GM19452 (cell line): Measurements from ENCODE around the gene UBE2Q2.

Source experiments
- ATAC-seq: cut with Tn5 transposase; IDR thresholded peaks from one replicate; pipeline ENCODE4 v1.9.1; 2021; ENCODE audit not compliant: unreplicated experiment

UBE2Q2 gene

DNA sequence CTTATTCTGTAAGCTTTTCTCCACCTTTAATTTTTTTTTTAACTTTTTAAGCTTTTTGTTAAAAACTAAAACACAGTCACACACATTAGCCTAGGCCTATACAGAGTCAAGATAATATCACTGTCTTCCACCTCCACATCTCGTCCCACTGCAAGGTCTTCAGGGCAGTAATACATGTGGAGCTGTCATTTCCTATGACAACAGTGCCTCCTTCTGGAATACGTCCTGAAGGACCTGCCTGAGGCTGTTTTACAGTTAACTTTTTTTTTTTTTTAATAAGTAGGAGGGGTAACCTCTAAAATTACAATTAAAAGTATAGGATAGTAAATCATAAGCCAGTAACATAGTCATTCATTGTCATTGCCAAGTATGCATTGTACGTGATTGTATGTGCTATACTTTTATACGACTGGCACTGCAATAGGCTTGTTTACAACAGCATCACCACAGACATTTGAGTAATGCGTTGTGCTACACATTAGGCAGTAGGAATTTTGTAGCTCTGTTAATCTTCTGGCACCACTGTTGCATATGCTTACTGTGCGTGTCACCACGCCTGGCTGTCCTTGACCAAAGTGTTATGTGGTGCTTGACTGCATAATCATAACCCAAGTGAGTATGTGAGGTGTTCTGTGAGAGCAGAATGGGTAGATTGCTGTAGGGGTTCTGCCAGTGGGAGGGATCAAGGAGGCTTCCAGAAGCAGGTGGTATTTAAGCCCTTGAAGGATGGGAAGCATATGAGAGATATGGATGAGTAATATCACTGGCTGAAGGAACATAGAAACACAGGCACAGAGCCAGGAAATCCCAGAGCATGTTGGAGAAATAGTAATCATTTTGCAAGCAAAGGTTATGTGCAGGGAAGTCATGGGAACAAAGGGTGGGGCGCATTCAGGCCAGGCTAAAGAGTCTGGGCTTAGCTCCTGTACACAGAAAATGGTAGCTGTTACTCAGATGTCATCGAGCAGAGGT, 78.8 kb downstream of the UBE2Q2 start:
- ATAC-seq = no peak

DNA sequence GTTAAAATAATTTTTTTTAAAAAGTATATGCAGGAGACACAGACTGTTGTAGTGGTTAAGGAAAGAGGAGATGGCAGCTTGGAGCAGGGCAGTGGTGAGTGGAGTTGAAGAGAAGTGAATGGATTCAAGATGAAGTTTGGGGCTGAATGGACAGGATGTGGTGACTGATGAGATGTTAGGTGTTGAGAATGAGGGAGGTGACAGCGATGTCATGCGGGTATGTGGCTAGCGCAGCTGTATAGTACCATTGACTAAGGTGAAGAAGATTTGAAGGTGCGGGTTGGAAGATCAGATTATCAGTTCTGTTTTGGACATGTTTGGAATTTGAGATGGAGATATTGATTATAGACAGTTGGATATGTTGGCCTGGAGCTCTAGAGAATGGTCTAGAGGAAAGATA, 80.5 kb downstream of the UBE2Q2 start:
- no peak for ATAC-seq

- no peak for ATAC-seq
Measured at GRCh38 chr15:75924576-75924975, 81.3 kb downstream of the UBE2Q2 start.

GRCh38 chr15:75925440-75925839, 82.2 kb downstream of the UBE2Q2 start:
- no peak for ATAC-seq

- ATAC-seq = no peak
Measured at GRCh38 chr15:75926931-75927330, 83.7 kb downstream of the UBE2Q2 start.

DNA sequence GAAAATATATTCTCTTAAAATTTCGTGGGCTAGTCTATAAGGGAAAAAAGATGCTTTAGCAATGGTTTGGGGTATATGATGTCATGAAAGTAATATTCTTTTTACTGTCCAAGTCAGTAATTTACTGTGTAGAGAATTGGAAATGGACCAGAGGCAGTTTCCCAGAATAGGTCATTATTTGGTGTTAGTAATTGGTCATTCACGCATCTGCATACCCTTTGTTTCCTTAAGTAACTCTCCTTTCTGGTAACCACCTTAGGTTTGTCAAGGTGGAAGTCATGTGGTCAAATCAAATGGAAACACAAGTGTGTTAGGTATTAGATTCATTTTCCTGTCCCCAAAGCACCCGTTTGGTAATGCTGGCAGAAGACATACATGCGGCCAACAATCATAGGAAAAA, 84.4 kb downstream of the UBE2Q2 start:
- no peak for ATAC-seq

- ATAC-seq = no peak
Measured at GRCh38 chr15:75928680-75929608, 85.7 kb downstream of the UBE2Q2 start.

GRCh38 chr15:75929799-75930565, 86.7 kb downstream of the UBE2Q2 start:
- ATAC-seq = no peak

DNA sequence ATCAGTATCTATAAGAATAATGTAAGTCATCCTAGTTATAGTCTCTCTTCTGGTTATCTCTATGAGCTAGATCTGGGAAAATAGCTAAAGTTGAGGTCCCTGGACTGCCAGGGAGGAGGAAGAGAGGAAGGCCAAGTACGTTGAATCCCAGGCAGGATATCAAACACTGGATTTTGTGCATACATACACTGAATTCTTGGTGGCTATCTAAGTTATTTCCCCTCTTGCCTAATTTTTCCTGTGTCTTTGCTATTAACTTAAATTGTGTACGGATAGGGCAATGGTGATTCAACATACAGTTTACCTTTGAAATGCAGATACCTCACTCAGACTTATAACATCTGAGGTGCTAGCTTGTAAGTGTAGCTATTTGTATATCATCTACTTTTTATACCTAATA, 87.6 kb downstream of the UBE2Q2 start:
- ATAC-seq = no peak

GRCh38 chr15:75942464-75942863, 99.2 kb downstream of the UBE2Q2 start:
- no peak for ATAC-seq

DNA sequence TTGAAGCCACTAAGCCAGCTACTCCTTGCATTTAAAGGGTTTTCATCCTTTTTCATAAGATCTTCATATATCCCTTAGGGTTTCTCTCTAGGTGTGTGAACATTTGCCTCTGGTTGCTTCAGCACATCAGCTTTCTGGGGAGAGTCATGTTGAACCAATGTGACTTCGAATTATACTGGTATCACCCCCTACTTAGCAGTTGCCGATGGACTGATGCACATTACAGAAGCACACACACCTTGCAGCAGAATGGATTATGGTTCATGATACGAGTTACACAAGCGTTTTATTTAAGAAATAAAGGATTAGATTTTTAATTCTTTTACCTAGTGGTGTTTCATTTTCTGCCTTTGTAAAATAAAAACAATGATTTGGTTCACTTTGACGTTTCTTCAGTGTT, 100.0 kb downstream of the UBE2Q2 start:
- no peak for ATAC-seq

DNA sequence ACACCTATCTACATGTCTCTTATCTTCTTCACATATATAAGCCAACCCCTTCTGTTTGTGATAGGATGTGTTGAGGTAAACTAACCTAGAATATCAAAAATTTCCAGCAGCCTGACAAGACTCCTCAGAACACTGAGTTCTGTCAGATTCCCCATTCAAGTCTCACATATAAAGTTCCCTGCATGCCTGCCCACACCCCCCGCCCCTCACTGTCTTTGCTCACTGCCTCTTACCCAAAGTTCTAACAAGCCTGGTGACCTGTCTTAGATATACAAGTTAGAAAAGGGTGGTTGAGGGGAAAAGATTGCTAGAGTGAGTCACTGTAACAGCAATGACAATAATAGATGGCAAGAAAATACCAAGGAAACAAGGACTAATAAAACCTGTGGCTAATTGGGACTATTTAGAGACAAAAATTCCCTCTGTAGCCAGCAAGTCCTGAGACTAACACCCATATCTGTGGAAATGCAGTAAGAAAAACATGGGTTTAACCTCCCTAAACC, 100.5 kb downstream of the UBE2Q2 start:
- no peak for ATAC-seq

DNA sequence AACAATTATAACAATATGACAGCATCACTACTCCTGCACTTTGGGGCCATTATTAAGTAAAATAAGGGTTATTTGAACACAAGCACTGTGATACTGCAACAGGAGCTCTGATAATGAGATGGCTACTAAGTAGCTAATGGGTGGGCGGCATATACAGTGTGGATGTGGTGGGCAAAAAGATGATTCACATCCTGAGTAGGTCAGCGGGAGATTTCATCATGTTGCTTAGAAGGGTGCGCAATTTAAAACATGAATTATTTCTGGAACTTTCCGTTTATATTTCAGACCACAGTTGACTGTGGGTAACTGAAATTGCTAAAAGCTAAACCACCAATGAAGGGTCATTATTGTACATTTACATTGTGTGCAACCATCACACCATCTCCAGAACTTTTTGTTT, 102.7 kb downstream of the UBE2Q2 start:
- no peak for ATAC-seq

DNA sequence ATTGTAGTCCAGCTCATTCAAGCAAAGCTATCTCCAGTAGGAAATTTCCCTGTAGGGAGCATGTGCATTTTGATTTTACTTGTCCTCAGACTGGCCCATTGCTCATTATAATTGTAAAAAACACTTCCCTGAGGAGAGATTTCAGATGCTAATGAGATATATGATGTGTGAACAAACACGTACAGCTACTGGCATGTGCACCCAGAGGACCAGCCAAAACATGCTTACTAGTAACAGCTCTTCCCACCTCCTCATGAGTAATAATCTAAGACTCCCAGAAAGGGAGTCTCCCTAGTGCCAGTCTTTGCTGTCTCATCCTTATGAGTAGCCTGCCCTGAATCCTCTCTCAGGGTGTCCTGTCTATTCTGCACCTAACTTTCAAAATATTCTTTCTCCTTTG, 103.8 kb downstream of the UBE2Q2 start:
- no peak for ATAC-seq

DNA sequence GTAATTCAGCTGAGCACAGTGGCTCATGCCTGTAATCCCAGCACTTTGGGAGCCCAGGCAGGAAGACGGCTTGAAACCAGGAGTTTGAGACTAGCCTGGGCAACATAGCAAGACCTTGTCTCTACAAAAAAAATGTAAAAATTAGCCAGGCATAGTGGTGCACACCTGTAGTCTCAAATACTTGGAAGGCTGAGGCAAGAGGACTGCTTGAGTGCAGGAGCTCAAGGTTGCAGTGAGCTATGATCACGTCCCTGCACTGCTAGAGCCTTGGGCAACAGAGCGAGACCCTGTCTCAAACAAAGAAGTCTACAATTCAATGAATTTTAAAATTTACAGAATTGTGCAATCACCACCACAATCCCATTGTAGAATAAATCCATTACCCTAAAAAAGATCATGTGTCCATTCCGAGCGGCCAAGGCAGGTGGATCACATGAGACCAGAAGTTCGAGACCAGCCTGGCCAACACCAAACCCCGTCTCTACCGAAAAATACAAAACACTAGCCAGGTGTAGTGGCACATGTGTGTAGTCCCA, 105.6 kb downstream of the UBE2Q2 start:
- ATAC-seq = no peak
